OCI-LY7 (cell line): ENCODE results near the gene GRK3. TPM values are rescaled to one million over a fixed set of nuclear protein-coding genes. Genes with fewer than 3 reads are reported as not detected.

Experiments
- BruUV-seq: library from RNA; stranded (reverse); fragments of 400-500 nt; replicated peaks from 2 replicates; lab custom pipeline; 2021; lab: Mats Ljungman, UMichigan
- CTCF ChIA-PET: fragments of 300-600 bp; sonication (Branson Sonifier 250); formaldehyde crosslinking; loops from one replicate; lab custom pipeline; 2022; ENCODE audit warnings: antibody characterized with exemption; ENCODE audit not compliant: unreplicated experiment; lab: Charles Lee
- POLR2A ChIA-PET: fragments of 300-600 bp; sonication (Branson Sonifier 250); formaldehyde crosslinking; loops from one replicate; lab custom pipeline; 2022; ENCODE audit warnings: antibody characterized with exemption; lab: Charles Lee
- DNase-seq: peaks from one replicate; pipeline ENCODE4 v3.0.0-alpha.2; 2015; ENCODE audit warnings: low spot score
- H2AFZ ChIP-seq: fragments of 200-600 bp; sonication (generic), shearing (Covaris generic); 2 replicates; pipeline ENCODE4 v1.6.1; 2014; ENCODE audit warnings: mild to moderate bottlenecking, antibody characterized with exemption, low read length, moderate library complexity
- H3K27ac ChIP-seq: fragments of 200-600 bp; sonication (generic); 2 replicates; pipeline ENCODE4 v1.5.1; 2014; ENCODE audit warnings: mixed run types, low read depth, mild to moderate bottlenecking, moderate library complexity, low read length, inconsistent platforms; ENCODE audit not compliant: poor library complexity, severe bottlenecking
- H3K36me3 ChIP-seq: fragments of 200-600 bp; sonication (generic); 2 replicates; pipeline ENCODE4 v1.6.1; 2014; ENCODE audit warnings: mild to moderate bottlenecking, antibody characterized with exemption, low read length, moderate library complexity, mixed read lengths; ENCODE audit not compliant: insufficient read depth
- H3K4me1 ChIP-seq: fragments of 200-600 bp; sonication (generic); 2 replicates; pipeline ENCODE4 v1.5.1; 2014; ENCODE audit warnings: mild to moderate bottlenecking, low read length; ENCODE audit not compliant: insufficient read depth, poor library complexity, severe bottlenecking
- H3K4me2 ChIP-seq: fragments of 200-600 bp; sonication (generic); 2 replicates; pipeline ENCODE4 v1.6.1; 2014; ENCODE audit warnings: mild to moderate bottlenecking, low read length
- H3K4me3 ChIP-seq: fragments of 200-600 bp; sonication (generic); 2 replicates; pipeline ENCODE4 v1.5.1; 2014; ENCODE audit warnings: mild to moderate bottlenecking, low read depth, low read length; ENCODE audit not compliant: poor library complexity, severe bottlenecking
- H3K79me2 ChIP-seq: fragments of 200-600 bp; sonication (generic); 2 replicates; pipeline ENCODE4 v1.6.1; 2016; ENCODE audit warnings: low read depth, mild to moderate bottlenecking, low read length, moderate library complexity, mixed read lengths; ENCODE audit not compliant: insufficient read depth
- H3K9me2 ChIP-seq: fragments of 200-600 bp; sonication (generic); 2 replicates; pipeline ENCODE4 v1.6.1; 2016; ENCODE audit warnings: mild to moderate bottlenecking, low read length, mixed read lengths; ENCODE audit not compliant: insufficient read depth
- H3K9me3 ChIP-seq: fragments of 200-600 bp; sonication (generic); 2 replicates; pipeline ENCODE4 v1.6.1; 2014; ENCODE audit warnings: mild to moderate bottlenecking, mixed run types, low read length, mixed read lengths
- H4K20me1 ChIP-seq: fragments of 200-600 bp; sonication (generic); 2 replicates; pipeline ENCODE4 v1.6.1; 2014; ENCODE audit warnings: mild to moderate bottlenecking, antibody characterized with exemption, low read length, moderate library complexity, mixed read lengths; ENCODE audit not compliant: insufficient read depth
- CTCF ChIP-seq: fragments of 200-600 bp; sonication (generic); conservative IDR thresholded peaks from 2 replicates; pipeline ENCODE4 v1.5.1; 2014; ENCODE audit warnings: mild to moderate bottlenecking, antibody characterized with exemption, low read length, moderate library complexity, mixed read lengths
- EZH2phosphoT487 ChIP-seq: fragments of 200-600 bp; sonication (generic); IDR thresholded peaks from 2 replicates; pipeline ENCODE4 v1.6.1; 2018; ENCODE audit warnings: low read depth, borderline replicate concordance, mild to moderate bottlenecking, mixed run types, antibody characterized with exemption, low read length, moderate library complexity, mixed read lengths
- intact Hi-C: fragments of 100-400 bp; cut with micrococcal nuclease; formaldehyde crosslinking; loops from one replicate; pipeline ENCODE4 v1.10.0; 2022; ENCODE audit not compliant: unreplicated experiment
- total RNA-seq, 2 experiments: library from RNA; depleted of rRNA in 1 of 2; stranded (reverse); fragments of >200 nt in 1 of 2; shearing (Covaris generic) in 1 of 2; gene quantifications; 2 replicates each; pipeline ENCODE4 v1.2.3, GENCODE V29; 2014 to 2022

The GRK3 gene
- total RNA-seq, 2 experiments from 2014 or later = 14.2 to 39.3 TPM

- CTCF ChIA-PET = no interaction called here
- no peak for TF ChIP-seq CTCF
- intact Hi-C loops = no loop called here
- H3K4me3 ChIP-seq = no peak overlapping the region
- no peaks in the 10 kb centered on the region for H3K79me2 ChIP-seq
- POLR2A ChIA-PET = interaction anchor here (1.4 kb wide), 1 partner anchor 20 kb away, joined by 4 read pairs; no protein-coding TSS in a partner anchor
- H3K4me1 ChIP-seq = peaks cover 14% of the 10 kb centered on the region
- BruUV-seq = no TSS peak
- no peaks in the 10 kb centered on the region for H3K9me2 ChIP-seq
- no peak for DNase-seq
- no peaks in the 10 kb centered on the region for H3K36me3 ChIP-seq
- no peaks in the 10 kb centered on the region for H3K9me3 ChIP-seq
- H4K20me1 ChIP-seq = no peaks in the 10 kb centered on the region
- no peak overlapping the region for H3K4me2 ChIP-seq
- no peak overlapping the region for H2AFZ ChIP-seq
- H3K27ac ChIP-seq = no peak overlapping the region
These were observed 18.2 kb upstream of the GRK3 start for GRCh38 chr22:25546242-25546641.

GRCh38 chr22:25546751-25547150 lies 17.7 kb upstream of the GRK3 start:
- Histone ChIP-seq H3K4me2 (no peak overlapping the region), H3K4me3 (no peak overlapping the region), H3K79me2 (no peaks in the 10 kb centered on the region), H3K4me1 (peaks cover 14% of the 10 kb centered on the region), H3K27ac (no peak overlapping the region), H3K9me2 (no peaks in the 10 kb centered on the region), H4K20me1 (no peaks in the 10 kb centered on the region), H3K36me3 (no peaks in the 10 kb centered on the region), H3K9me3 (no peaks in the 10 kb centered on the region), H2AFZ (no peak overlapping the region)
- no peak for TF ChIP-seq CTCF
- no peak for TF ChIP-seq EZH2phosphoT487
- intact Hi-C loops = no loop called here
- no peak for DNase-seq
- ChIA-PET CTCF (no interaction called here), POLR2A (interaction anchor here (1.4 kb wide), 1 partner anchor 19 kb away, joined by 4 read pairs; no protein-coding TSS in a partner anchor)
- no TSS peak for BruUV-seq

- Histone ChIP-seq H4K20me1 (no peaks in the 10 kb centered on the region), H2AFZ (no peak overlapping the region), H3K27ac (no peak overlapping the region), H3K79me2 (no peaks in the 10 kb centered on the region), H3K4me2 (no peak overlapping the region), H3K4me3 (no peak overlapping the region), H3K9me2 (no peaks in the 10 kb centered on the region), H3K9me3 (no peaks in the 10 kb centered on the region), H3K36me3 (no peaks in the 10 kb centered on the region), H3K4me1 (peaks cover 9% of the 10 kb centered on the region)
- POLR2A ChIA-PET = interaction anchor here (1.1 kb wide), 1 partner anchor 15 kb away, joined by 5 read pairs; no protein-coding TSS in a partner anchor
- CTCF ChIA-PET = no interaction called here
- no TSS peak for BruUV-seq
- intact Hi-C loops = no loop called here
- no peak for DNase-seq
- TF ChIP-seq CTCF (no peak), EZH2phosphoT487 (no peak)
These were observed 15.5 kb upstream of the GRK3 start for GRCh38 chr22:25548866-25549464.
